ENCODE results near the gene LRRC8D.

- TF ChIP-seq CTCF (IDR thresholded peaks at IDR 0.05): no peak
- no peak for TF ChIP-seq POLR2A (IDR thresholded peaks at IDR 0.05)
- no peak for TF ChIP-seq POLR2AphosphoS5 (IDR thresholded peaks at IDR 0.05)
Measured at GRCh38 chr1:89931964-89932363, 111.1 kb downstream of the LRRC8D start.
